Heart left ventricle (tissue), 13 donors: Measurements from ENCODE around the gene COP1.

Source experiments
- CTCF ChIP-seq, 12 donors: fragments of 200-600 bp; sonication (generic) in 4 of 12; IDR thresholded peaks; one replicate each; pipeline versions ENCODE4 v1.5.0 to v1.8.0; 2018 to 2022; ENCODE audit warnings: antibody characterized with exemption in 12 of 12, mild to moderate bottlenecking in 5 of 12
- POLR2A ChIP-seq, 2 donors: fragments of 450-650 bp; IDR thresholded peaks; one replicate each; pipeline ENCODE4 v1.6.1; 2017; ENCODE audit warnings: antibody characterized with exemption in 2 of 2, mild to moderate bottlenecking in 2 of 2, moderate library complexity in 2 of 2
- donor health status: ischemic (EF 13 %, LVEDD 7.1; RV severe dilation, severe dysfunction).
- donor health status: DM: no; HTN: yes; CAD: no.
- donor health status: DM: no; HTN: no; CAD: no.
- donor health status: ischemic (EF 25% LVEDD 6.9; RV normal size, moderate dysfunction).
- donor health status: ischemic (EF 25% LVEDD 5.7; RV mildly dilated, moderate dysfunction).
- donor health status: ischemic (EF 35%, LVEDD 5.7; RV mildly dilated, moderate dysfunction).
- donor health status: nonischemic (EF 11% LVEDD 7.7; RV severe dilation, severe dysfunction).
- donor health status: DM: yes; HTN: yes; CAD: no.
- donor health status: PGD.
- donor health status: ischemic (EF 29% LVEDD 5.4; RV normal size, mild dysfunction).
- donor health status: nonischemic (EF 23%, LVEDD 6.1; RV moderate dilation, normal function).

GRCh38 chr1:176055398-176055797 is 151.7 kb downstream of the COP1 start:
- TF ChIP-seq CTCF (IDR thresholded peaks at IDR 0.05) = no peak
- TF ChIP-seq POLR2A (IDR thresholded peaks at IDR 0.05) = no peak
